GM12878 (cell line): ENCODE results near the gene ZIC1. TPM values are rescaled to one million over a fixed set of nuclear protein-coding genes. Genes with fewer than 3 reads are reported as not detected.

Source experiments
- ATF7 ChIP-seq: fragments of 450-650 bp; IDR thresholded peaks from 2 replicates; pipeline ENCODE4 v1.6.1; 2016; ENCODE audit warnings: low read depth, mild to moderate bottlenecking
- CHD4 ChIP-seq: fragments of 200-600 bp; sonication (generic); IDR thresholded peaks from 2 replicates; pipeline ENCODE4 v1.6.1; 2016; ENCODE audit warnings: mild to moderate bottlenecking
- CREB1 ChIP-seq: IDR thresholded peaks from 2 replicates; pipeline ENCODE4 v1.6.1; 2012; ENCODE audit warnings: low read depth, mild to moderate bottlenecking, inconsistent platforms
- ELK1 ChIP-seq: IDR thresholded peaks from 2 replicates; pipeline ENCODE4 v1.6.1; 2012; ENCODE audit warnings: low read depth, low read length, improper control_type of control experiment
- EP300 ChIP-seq, 2 experiments: fragments of 150-350 bp in 1 of 2; IDR thresholded peaks; 2 replicates each; pipeline ENCODE4 v1.6.1; 2011 to 2012; ENCODE audit warnings: low read depth in 2 of 2, low read length in 2 of 2, borderline replicate concordance in 1 of 2, improper control_type of control experiment in 1 of 2, inconsistent platforms in 1 of 2; ENCODE audit not compliant: control insufficient read depth in 1 of 2
- ESRRA ChIP-seq: IDR thresholded peaks from 2 replicates; pipeline ENCODE4 v1.6.1; 2012; ENCODE audit warnings: mild to moderate bottlenecking, low read length, improper control_type of control experiment
- HDAC2 ChIP-seq: fragments of 200-600 bp; sonication (generic); IDR thresholded peaks from 2 replicates; pipeline ENCODE4 v1.6.1; 2017
- KDM1A ChIP-seq: fragments of 200-600 bp; sonication (generic); IDR thresholded peaks from 2 replicates; pipeline ENCODE4 v1.6.1; 2016; ENCODE audit warnings: borderline replicate concordance
- MTA2 ChIP-seq: fragments of 450-650 bp; IDR thresholded peaks from 2 replicates; pipeline ENCODE4 v1.6.1; 2016; ENCODE audit warnings: low read depth, mild to moderate bottlenecking, moderate library complexity
- RELB ChIP-seq: fragments of 450-650 bp; IDR thresholded peaks from 2 replicates; pipeline ENCODE4 v1.6.1; 2017; ENCODE audit warnings: low read depth, mild to moderate bottlenecking, moderate library complexity
- ZNF274 ChIP-seq: IDR thresholded peaks from one replicate; pipeline ENCODE4 v1.8.0; 2011; ENCODE audit not compliant: insufficient read length, insufficient read depth
- polyA plus RNA-seq, 11 experiments: library from polyadenylated mRNA; depleted of rRNA in 4 of 11; unstranded in 6 of 11; stranded (reverse) in 5 of 11; fragments of >200 nt; fragmentation: Nextera tagmentation in 4 of 11; fragmentation: Illumina TruSeq in 1 of 11; extraction: Ambion mirVana in 4 of 11; extraction: Trizol in 1 of 11; gene quantifications; 1 replicate in 1 of 11; 2 replicates in 10 of 11; pipeline versions ENCODE4 v1.2.1 to v1.2.3, GENCODE V29; 2011 to 2016; ENCODE audit warnings: inconsistent platforms in 2 of 11, missing spikeins in 2 of 11, low read depth in 1 of 11
- total RNA-seq, 4 experiments: library from RNA; depleted of rRNA in 3 of 4; stranded (reverse); fragments of >200 nt in 3 of 4; fragmentation: Illumina TruSeq in 1 of 4; extraction: Trizol in 1 of 4; gene quantifications; 2 replicates each; pipeline versions ENCODE4 v1.2.1 to v1.2.3, GENCODE V29; 2013 to 2021
- TF ChIP-seq, protein P1 (sequence below): fragments of 450-650 bp; IDR thresholded peaks from 2 replicates; pipeline ENCODE4 v1.6.1; 2016; ENCODE audit warnings: mild to moderate bottlenecking, moderate library complexity, borderline replicate concordance

Gene ZIC1
- total and polyA plus RNA-seq, 10 of the 15 experiments (the other 5 are each of a cell fraction or from before 2014, with no cell fraction given) = not detected

DNA sequence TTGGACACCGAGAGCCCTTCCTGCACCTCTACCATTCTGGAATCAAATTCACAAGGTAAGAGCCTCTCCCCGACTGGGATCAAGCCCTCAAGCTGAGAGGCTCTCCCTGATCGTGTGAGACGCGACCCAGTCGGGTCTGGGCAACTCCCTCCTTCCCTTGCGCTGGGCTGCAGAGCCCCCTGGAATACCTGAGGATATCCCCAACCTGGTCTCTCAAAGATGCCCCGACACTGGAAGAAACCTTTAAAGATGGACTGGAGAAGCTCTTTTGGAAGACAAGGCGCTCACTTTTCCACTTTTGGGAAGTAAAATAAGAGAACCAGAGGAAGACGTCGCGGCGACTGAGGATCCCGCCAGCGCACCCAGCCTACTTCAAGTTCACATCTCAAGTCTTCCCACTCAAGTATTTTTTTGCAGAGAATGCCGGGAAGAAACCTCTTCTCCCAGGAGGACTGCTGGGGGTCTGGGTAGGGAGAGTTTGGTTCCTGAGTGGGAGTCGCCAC, 36.6 kb upstream of the ZIC1 start (continued):
- TF ChIP-seq, protein P1, sequence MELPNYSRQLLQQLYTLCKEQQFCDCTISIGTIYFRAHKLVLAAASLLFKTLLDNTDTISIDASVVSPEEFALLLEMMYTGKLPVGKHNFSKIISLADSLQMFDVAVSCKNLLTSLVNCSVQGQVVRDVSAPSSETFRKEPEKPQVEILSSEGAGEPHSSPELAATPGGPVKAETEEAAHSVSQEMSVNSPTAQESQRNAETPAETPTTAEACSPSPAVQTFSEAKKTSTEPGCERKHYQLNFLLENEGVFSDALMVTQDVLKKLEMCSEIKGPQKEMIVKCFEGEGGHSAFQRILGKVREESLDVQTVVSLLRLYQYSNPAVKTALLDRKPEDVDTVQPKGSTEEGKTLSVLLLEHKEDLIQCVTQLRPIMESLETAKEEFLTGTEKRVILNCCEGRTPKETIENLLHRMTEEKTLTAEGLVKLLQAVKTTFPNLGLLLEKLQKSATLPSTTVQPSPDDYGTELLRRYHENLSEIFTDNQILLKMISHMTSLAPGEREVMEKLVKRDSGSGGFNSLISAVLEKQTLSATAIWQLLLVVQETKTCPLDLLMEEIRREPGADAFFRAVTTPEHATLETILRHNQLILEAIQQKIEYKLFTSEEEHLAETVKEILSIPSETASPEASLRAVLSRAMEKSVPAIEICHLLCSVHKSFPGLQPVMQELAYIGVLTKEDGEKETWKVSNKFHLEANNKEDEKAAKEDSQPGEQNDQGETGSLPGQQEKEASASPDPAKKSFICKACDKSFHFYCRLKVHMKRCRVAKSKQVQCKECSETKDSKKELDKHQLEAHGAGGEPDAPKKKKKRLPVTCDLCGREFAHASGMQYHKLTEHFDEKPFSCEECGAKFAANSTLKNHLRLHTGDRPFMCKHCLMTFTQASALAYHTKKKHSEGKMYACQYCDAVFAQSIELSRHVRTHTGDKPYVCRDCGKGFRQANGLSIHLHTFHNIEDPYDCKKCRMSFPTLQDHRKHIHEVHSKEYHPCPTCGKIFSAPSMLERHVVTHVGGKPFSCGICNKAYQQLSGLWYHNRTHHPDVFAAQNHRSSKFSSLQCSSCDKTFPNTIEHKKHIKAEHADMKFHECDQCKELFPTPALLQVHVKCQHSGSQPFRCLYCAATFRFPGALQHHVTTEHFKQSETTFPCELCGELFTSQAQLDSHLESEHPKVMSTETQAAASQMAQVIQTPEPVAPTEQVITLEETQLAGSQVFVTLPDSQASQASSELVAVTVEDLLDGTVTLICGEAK = no peak
- TF ChIP-seq CREB1 (no peak), ESRRA (no peak), RELB (no peak), EP300 (IDR thresholded peaks at IDR 0.05; ENCODE audit: borderline replicate concordance in 1 of 2, control insufficient read depth in 1 of 2, low read depth in 2 of 2, low read length in 2 of 2) (no peak), HDAC2 (no peak), KDM1A (no peak), ELK1 (no peak), ATF7 (no peak), MTA2 (no peak), ZNF274 (no peak), CHD4 (no peak)
